Osteocyte (in vitro differentiated cells): ENCODE data around the gene FBXO47. TPM values are rescaled to one million over a fixed set of nuclear protein-coding genes. Genes with fewer than 3 reads are reported as not detected.

Experiments used
- DNase-seq: peaks from one replicate; pipeline ENCODE4 v3.0.0; 2021; ENCODE audit warnings: mixed read lengths; ENCODE audit not compliant: unreplicated experiment; ENCODE audit errors: extremely low spot score
- H3K27ac Mint-ChIP-seq: one replicate; pipeline ENCODE4 v1.8.0; 2021; ENCODE audit warnings: mild to moderate bottlenecking, mixed read lengths; ENCODE audit not compliant: unreplicated experiment
- H3K27me3 Mint-ChIP-seq: one replicate; pipeline ENCODE4 v1.8.0; 2021; ENCODE audit warnings: mixed read lengths; ENCODE audit not compliant: unreplicated experiment
- H3K36me3 Mint-ChIP-seq: one replicate; pipeline ENCODE4 v1.8.0; 2021; ENCODE audit warnings: mixed read lengths; ENCODE audit not compliant: unreplicated experiment
- H3K4me1 Mint-ChIP-seq: one replicate; pipeline ENCODE4 v1.8.0; 2021; ENCODE audit warnings: mixed read lengths; ENCODE audit not compliant: unreplicated experiment
- H3K4me3 Mint-ChIP-seq: one replicate; pipeline ENCODE4 v1.8.0; 2021; ENCODE audit warnings: mild to moderate bottlenecking, moderate library complexity, mixed read lengths; ENCODE audit not compliant: unreplicated experiment
- H3K9me3 Mint-ChIP-seq: one replicate; pipeline ENCODE4 v1.8.0; 2021; ENCODE audit warnings: mixed read lengths; ENCODE audit not compliant: unreplicated experiment
- CTCF ChIP-seq: fragments of 200-600 bp; sonication (generic); IDR thresholded peaks from 2 replicates; pipeline ENCODE4 v1.5.0; 2021; ENCODE audit warnings: antibody characterized with exemption, mild to moderate bottlenecking, moderate library complexity
- total RNA-seq: library from RNA; stranded (reverse); gene quantifications from 2 replicates; pipeline ENCODE4 v1.2.1, GENCODE V29; 2021

FBXO47 gene
- total RNA-seq, 1 donor from 2014 or later: not detected

DNA sequence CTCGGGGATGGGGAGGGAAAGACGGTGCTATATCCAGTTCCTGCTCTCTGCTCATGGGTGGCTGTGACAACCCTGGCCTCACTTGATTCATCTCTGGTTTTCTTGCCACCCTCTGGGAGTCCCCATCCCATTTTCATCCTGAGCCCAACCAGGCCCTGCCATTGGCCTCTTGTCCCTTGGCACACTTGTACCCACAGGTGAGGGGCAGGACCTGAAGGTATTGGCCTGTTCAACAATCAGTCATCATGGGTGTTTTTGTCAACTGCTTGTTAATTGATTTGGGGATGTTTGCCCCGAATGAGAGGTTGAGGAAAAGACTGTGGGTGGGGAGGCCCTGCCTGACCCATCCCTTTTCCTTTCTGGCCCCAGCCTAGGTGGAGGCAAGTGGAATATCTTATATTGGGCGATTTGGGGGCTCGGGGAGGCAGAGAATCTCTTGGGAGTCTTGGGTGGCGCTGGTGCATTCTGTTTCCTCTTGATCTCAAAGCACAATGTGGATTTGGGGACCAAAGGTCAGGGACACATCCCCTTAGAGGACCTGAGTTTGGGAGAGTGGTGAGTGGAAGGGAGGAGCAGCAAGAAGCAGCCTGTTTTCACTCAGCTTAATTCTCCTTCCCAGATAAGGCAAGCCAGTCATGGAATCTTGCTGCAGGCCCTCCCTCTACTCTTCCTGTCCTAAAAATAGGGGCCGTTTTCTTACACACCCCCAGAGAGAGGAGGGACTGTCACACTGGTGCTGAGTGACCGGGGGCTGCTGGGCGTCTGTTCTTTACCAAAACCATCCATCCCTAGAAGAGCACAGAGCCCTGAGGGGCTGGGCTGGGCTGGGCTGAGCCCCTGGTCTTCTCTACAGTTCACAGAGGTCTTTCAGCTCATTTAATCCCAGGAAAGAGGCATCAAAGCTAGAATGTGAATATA is 46.6 kb downstream of the FBXO47 start:
- H3K27ac Mint-ChIP-seq: peak overlapping the region; percentile 85
- H3K4me3 Mint-ChIP-seq: no peak overlapping the region

DNA sequence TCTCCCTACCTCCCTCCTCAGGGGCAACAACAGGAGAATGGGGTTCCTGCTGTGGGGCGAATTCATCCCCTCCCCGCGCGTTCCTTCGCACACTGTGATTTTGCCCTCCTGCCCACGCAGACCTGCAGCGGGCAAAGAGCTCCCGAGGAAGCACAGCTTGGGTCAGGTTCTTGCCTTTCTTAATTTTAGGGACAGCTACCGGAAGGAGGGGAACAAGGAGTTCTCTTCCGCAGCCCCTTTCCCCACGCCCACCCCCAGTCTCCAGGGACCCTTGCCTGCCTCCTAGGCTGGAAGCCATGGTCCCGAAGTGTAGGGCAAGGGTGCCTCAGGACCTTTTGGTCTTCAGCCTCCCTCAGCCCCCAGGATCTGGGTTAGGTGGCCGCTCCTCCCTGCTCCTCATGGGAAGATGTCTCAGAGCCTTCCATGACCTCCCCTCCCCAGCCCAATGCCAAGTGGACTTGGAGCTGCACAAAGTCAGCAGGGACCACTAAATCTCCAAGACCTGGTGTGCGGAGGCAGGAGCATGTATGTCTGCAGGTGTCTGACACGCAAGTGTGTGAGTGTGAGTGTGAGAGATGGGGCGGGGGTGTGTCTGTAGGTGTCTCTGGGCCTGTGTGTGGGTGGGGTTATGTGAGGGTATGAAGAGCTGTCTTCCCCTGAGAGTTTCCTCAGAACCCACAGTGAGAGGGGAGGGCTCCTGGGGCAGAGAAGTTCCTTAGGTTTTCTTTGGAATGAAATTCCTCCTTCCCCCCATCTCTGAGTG is 47.7 kb downstream of the FBXO47 start:
- DNase-seq: no peak
- peaks cover 43% of the 10 kb centered on the region for H3K4me1 Mint-ChIP-seq
- peak overlapping the region; percentile 54 for H3K27ac Mint-ChIP-seq
- H3K9me3 Mint-ChIP-seq: no peaks in the 10 kb centered on the region
- H3K4me3 Mint-ChIP-seq: no peak overlapping the region
- peaks cover 46% of the 10 kb centered on the region for H3K36me3 Mint-ChIP-seq
- TF ChIP-seq CTCF: no peak
- no peaks in the 10 kb centered on the region for H3K27me3 Mint-ChIP-seq

More for the DNA sequence above, 46.6 kb downstream of the FBXO47 start:
- peaks cover 44% of the 10 kb centered on the region for H3K36me3 Mint-ChIP-seq
- H3K27me3 Mint-ChIP-seq: no peaks in the 10 kb centered on the region
- H3K4me1 Mint-ChIP-seq: peaks cover 47% of the 10 kb centered on the region
- peak; percentile 59 for DNase-seq
- no peaks in the 10 kb centered on the region for H3K9me3 Mint-ChIP-seq
- no peak for TF ChIP-seq CTCF

GRCh38 chr17:38918916-38919315 is 48.3 kb downstream of the FBXO47 start:
- no peaks in the 10 kb centered on the region for H3K27me3 Mint-ChIP-seq
- peaks cover 52% of the 10 kb centered on the region for H3K36me3 Mint-ChIP-seq
- TF ChIP-seq CTCF: no peak
- H3K27ac Mint-ChIP-seq: no peak overlapping the region
- no peak overlapping the region for H3K4me3 Mint-ChIP-seq
- peaks cover 43% of the 10 kb centered on the region for H3K4me1 Mint-ChIP-seq
- peak; percentile 80 for DNase-seq
- no peaks in the 10 kb centered on the region for H3K9me3 Mint-ChIP-seq

GRCh38 chr17:38918129-38918913 is 48.9 kb downstream of the FBXO47 start:
- peak; percentile 80 for DNase-seq
- Mint-ChIP-seq H3K36me3 (peaks cover 55% of the 10 kb centered on the region), H3K4me1 (peaks cover 42% of the 10 kb centered on the region), H3K27ac (no peak overlapping the region), H3K4me3 (no peak overlapping the region), H3K9me3 (no peaks in the 10 kb centered on the region), H3K27me3 (no peaks in the 10 kb centered on the region)
- TF ChIP-seq CTCF: no peak
